Spleen (tissue), 11 donors: Measurements from ENCODE around the gene HADHA. TPM values are rescaled to one million over a fixed set of nuclear protein-coding genes. Genes with fewer than 3 reads are reported as not detected.
A peak's percentile ranks its signal among the peaks of the same experiment; 100 is the strongest.

ENCODE experiments used
- DNase-seq: peaks from one replicate; pipeline ENCODE4 v3.0.0-alpha.2; 2020
- H3K27ac ChIP-seq, 8 donors: fragments of 200-600 bp; sonication (generic) in 7 of 8; 1 replicate in 4 of 8; 2 replicates in 4 of 8; pipeline versions ENCODE4 v1.5.0 to v1.8.0; 2016 to 2021; ENCODE audit warnings: inconsistent platforms in 4 of 8, mild to moderate bottlenecking in 4 of 8, moderate library complexity in 1 of 8
- H3K27me3 ChIP-seq, 7 donors: fragments of 200-600 bp; sonication (generic) in 6 of 7; replicated peaks in 1 of 7; 1 replicate in 4 of 7; 2 replicates in 3 of 7; pipeline versions ENCODE4 v1.5.0 to v1.8.0; 2016 to 2021; ENCODE audit warnings: inconsistent platforms in 3 of 7, mild to moderate bottlenecking in 1 of 7
- H3K36me3 ChIP-seq, 6 donors: fragments of 200-600 bp; sonication (generic) in 5 of 6; 1 replicate in 4 of 6; 2 replicates in 2 of 6; pipeline versions ENCODE4 v1.5.0 to v1.8.0; 2016 to 2021; ENCODE audit warnings: inconsistent platforms in 2 of 6
- H3K4me1 ChIP-seq, 6 donors: fragments of 200-600 bp; sonication (generic) in 5 of 6; 1 replicate in 3 of 6; 2 replicates in 3 of 6; pipeline versions ENCODE4 v1.5.0 to v1.8.0; 2016 to 2021; ENCODE audit warnings: inconsistent platforms in 3 of 6
- H3K4me3 ChIP-seq, 8 donors: fragments of 200-600 bp; sonication (generic) in 7 of 8; 1 replicate in 4 of 8; 2 replicates in 4 of 8; pipeline versions ENCODE4 v1.5.0 to v1.8.0; 2016 to 2021; ENCODE audit warnings: inconsistent platforms in 4 of 8, mild to moderate bottlenecking in 4 of 8, moderate library complexity in 2 of 8
- H3K9me3 ChIP-seq, 8 donors: fragments of 200-600 bp; sonication (generic) in 7 of 8; 1 replicate in 4 of 8; 2 replicates in 4 of 8; pipeline versions ENCODE4 v1.5.0 to v1.8.0; 2016 to 2021; ENCODE audit warnings: inconsistent platforms in 4 of 8
- POLR2A ChIP-seq, 3 donors: fragments of 450-650 bp; IDR thresholded peaks; one replicate each; pipeline ENCODE4 v1.5.1; 2017; ENCODE audit warnings: antibody characterized with exemption in 3 of 3, mild to moderate bottlenecking in 1 of 3
- POLR2AphosphoS5 ChIP-seq, 3 donors: sonication (generic); formaldehyde crosslinking; IDR thresholded peaks; one replicate each; pipeline ENCODE4 v1.5.1; 2017; ENCODE audit warnings: antibody characterized with exemption in 3 of 3
- WGBS, 5 donors: extraction: QIAGEN DNeasy Blood & Tissue Kit in 3 of 5; methylation state at CpG; one replicate each; pipeline versions ENCODE4 v1.1.5 to v1.1.7; 2013 to 2018; 5-methylcytosine and 5-hydroxymethylcytosine counted together
- intact Hi-C: fragments of 100-400 bp; cut with DNase I; formaldehyde crosslinking; loops from one replicate; pipeline ENCODE4 v1.15.0; 2023; ENCODE audit warnings: low total_unique reads
- polyA plus RNA-seq, 3 donors: library from polyadenylated mRNA; stranded (reverse); fragments of 200-250 nt; gene quantifications; one replicate each; pipeline ENCODE4 v1.2.1, GENCODE V29; 2013
- total RNA-seq, 7 donors: library from RNA; depleted of rRNA in 3 of 7; stranded (reverse); fragments of >200 nt in 3 of 7; fragmentation: NEBNext Ultra II Directional in 4 of 7; extraction: Animal tissue kit (Norgen Biotek cat#: 25700) in 4 of 7; gene quantifications; one replicate each; pipeline versions ENCODE4 v1.1.0 to v1.2.1, GENCODE V29; 2016 to 2021
- TF ChIP-seq, protein P1 (sequence below), 11 experiments: fragments of 200-600 bp in 7 of 11; fragments of 450-650 bp in 4 of 11; sonication (generic) in 4 of 11; IDR thresholded peaks in 8 of 11; conservative IDR thresholded peaks in 3 of 11; 1 replicate in 7 of 11; 2 replicates in 4 of 11; pipeline versions ENCODE4 v1.4.0 to v1.8.0; 2016 to 2021; ENCODE audit warnings: antibody characterized with exemption in 11 of 11, inconsistent platforms in 4 of 11, mild to moderate bottlenecking in 1 of 11
- donor health status: healthy with polysubstance abuse.
- donor health status: DM: no; HTN: no; CAD: no; lungs with moderate emphysema.
- donor health status: DM: no; HTN: no; CAD: no.
- donor health status: Bipolar disorder and iron deficiency.
- donor health status: healthy.
- donor health status: DM: no; HTN: no; CAD: no.
- donor health status: DM: yes; HTN: yes; CAD: no.

HADHA gene
- total and polyA plus RNA-seq, 10 donors, result 49.6 to 134 (median 114) TPM

DNA sequence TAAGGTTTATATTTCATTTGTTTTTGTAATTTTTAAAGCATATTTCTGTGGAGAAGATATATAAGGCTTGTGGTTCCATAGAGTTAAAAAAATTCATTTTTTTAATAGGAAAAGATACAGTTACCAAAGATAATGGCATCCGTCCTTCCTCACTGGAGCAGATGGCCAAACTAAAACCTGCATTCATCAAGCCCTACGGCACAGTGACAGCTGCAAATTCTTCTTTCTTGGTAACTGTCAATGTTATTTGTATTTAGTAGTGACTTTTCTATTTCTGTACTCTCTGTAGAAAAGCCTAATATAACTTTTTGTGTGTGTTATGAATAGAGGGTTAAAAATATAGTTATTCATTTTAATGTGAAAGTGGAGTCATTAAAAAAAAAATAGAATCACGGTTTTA is 35.5 kb upstream of the HADHA start:
- TF ChIP-seq POLR2A (IDR thresholded peaks at IDR 0.05) (no peak), POLR2AphosphoS5 (IDR thresholded peaks at IDR 0.05) (no peak)
- TF ChIP-seq, protein P1, sequence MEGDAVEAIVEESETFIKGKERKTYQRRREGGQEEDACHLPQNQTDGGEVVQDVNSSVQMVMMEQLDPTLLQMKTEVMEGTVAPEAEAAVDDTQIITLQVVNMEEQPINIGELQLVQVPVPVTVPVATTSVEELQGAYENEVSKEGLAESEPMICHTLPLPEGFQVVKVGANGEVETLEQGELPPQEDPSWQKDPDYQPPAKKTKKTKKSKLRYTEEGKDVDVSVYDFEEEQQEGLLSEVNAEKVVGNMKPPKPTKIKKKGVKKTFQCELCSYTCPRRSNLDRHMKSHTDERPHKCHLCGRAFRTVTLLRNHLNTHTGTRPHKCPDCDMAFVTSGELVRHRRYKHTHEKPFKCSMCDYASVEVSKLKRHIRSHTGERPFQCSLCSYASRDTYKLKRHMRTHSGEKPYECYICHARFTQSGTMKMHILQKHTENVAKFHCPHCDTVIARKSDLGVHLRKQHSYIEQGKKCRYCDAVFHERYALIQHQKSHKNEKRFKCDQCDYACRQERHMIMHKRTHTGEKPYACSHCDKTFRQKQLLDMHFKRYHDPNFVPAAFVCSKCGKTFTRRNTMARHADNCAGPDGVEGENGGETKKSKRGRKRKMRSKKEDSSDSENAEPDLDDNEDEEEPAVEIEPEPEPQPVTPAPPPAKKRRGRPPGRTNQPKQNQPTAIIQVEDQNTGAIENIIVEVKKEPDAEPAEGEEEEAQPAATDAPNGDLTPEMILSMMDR (IDR thresholded peaks at IDR 0.05 in 8 of 11, conservative IDR thresholded peaks at IDR 0.05 in 3 of 11), result no peak
- intact Hi-C loops, result no loop called here
- Histone ChIP-seq H3K9me3 (no peaks in the 10 kb centered on the region), H3K27me3 (no peaks in the 10 kb centered on the region), H3K36me3 (peaks cover 8 to 100% (median 88%) of the 10 kb centered on the region in 6 donors), H3K4me3 (no peak overlapping the region), H3K27ac (no peak overlapping the region), H3K4me1 (peaks cover 0 to 12% (median 5%) of the 10 kb centered on the region in 6 donors)
- WGBS, 5 donors, result 91 to 95% (median 94%) methylated on average over 3 of the region's 3 CpGs
- no peak for DNase-seq

DNA sequence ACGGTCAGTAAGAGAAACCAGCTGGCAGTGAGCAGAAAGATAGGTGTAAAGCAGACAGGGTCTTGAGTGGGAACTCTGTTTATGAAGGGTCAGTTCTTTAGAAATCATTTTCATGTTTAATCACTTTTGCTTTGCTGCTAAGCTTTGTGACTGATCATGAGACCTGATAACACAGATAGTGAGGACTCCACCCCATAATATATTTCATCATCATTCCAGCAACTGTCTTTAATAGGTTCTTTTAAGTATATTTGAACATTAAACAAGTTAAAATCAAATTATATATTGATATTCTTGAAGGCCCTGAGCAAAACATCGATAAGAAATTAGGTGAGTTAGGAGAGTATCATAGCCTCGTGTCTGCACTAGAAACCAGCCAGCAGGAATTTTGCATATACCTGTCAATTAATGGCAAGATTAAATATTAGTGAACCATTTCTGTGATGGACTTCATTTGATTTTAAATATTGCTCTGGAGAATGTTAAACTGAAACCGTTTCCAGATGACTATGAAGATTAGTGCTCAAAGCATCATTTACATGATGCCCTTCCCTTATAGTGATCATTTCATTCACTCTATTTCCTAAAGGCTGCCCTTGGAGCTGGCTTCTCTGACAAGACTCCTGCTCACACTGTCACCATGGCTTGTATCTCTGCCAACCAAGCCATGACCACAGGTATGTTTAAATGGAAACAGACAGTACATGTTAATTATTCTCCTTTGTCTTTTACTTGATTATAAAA is 32.2 kb upstream of the HADHA start:
- no peaks in the 10 kb centered on the region for H3K27me3 ChIP-seq
- peaks cover 4 to 97% (median 60%) of the 10 kb centered on the region in 6 donors for H3K36me3 ChIP-seq
- peaks cover 0 to 43% (median 26%) of the 10 kb centered on the region in 6 donors for H3K4me1 ChIP-seq
- no peak for DNase-seq
- intact Hi-C loops, result no loop called here
- H3K4me3 ChIP-seq, result no peak overlapping the region
- WGBS, 5 donors, result 89 to 95% (median 92%) methylated on average over 4 of the region's 4 CpGs
- no peak for TF ChIP-seq POLR2A (IDR thresholded peaks at IDR 0.05)
- TF ChIP-seq, protein P1 (IDR thresholded peaks at IDR 0.05 in 8 of 11, conservative IDR thresholded peaks at IDR 0.05 in 3 of 11), result no peak
- TF ChIP-seq POLR2AphosphoS5 (IDR thresholded peaks at IDR 0.05), result no peak
- no peaks in the 10 kb centered on the region for H3K9me3 ChIP-seq
- no peak overlapping the region for H3K27ac ChIP-seq

DNA sequence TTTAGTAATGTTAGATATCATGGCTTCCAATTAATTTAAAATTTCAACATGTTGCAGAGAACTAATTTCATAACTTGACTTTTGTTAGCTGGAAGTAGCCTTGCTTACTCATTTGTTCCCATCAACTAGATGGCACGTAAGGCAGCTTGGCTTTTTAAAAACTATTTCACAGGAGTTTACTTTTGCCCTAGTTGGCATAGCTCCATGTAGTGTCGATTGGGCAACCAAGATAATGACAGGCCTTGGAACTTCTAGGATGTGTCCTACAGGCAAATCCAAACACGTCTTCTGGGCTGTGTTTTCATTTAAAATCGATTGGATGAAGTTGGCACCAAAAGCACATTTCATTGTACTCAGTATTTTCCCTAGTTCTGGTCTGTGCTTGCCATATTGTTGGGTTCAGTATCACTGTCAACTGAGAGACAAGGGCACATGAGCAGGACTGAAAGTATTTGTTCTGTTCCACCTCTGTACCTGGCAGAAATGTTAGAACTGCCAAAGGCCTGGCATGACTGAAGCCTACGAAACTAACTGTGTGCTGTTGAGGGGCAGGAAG is 29.7 kb upstream of the HADHA start:
- no peak for DNase-seq
- H3K27me3 ChIP-seq, result no peaks in the 10 kb centered on the region
- TF ChIP-seq, protein P1 (IDR thresholded peaks at IDR 0.05 in 8 of 11, conservative IDR thresholded peaks at IDR 0.05 in 3 of 11), result no peak
- no peak for TF ChIP-seq POLR2A (IDR thresholded peaks at IDR 0.05)
- TF ChIP-seq POLR2AphosphoS5 (IDR thresholded peaks at IDR 0.05), result peak in 1 of 3 donors; percentile 84
- WGBS, 5 donors, result 47 to 62% (median 54%) methylated on average over 5 of the region's 5 CpGs
- peak overlapping the region; percentile 39 to 83 (median 68) for H3K27ac ChIP-seq
- peaks cover 2 to 82% (median 37%) of the 10 kb centered on the region in 6 donors for H3K36me3 ChIP-seq
- no peaks in the 10 kb centered on the region for H3K9me3 ChIP-seq
- no peak overlapping the region for H3K4me3 ChIP-seq
- peaks cover 0 to 60% (median 33%) of the 10 kb centered on the region in 6 donors for H3K4me1 ChIP-seq
- intact Hi-C loops, result no loop called here

DNA sequence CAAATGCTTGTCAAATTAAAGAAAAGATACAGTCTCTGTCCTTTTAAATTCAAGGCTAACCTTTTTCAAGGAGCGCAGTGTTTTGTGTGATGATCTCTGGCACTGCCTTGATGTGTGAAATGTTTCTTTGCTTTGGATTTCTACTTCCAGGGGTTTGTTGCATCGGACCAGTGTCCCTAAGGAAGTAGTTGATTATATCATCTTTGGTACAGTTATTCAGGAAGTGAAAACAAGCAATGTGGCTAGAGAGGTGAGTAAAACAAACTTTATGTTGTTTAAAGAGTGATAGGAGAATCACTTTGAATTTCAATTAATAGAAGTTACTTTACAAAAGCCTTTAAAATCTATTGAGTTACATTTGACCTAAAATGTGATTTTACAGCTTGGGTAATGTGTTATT is 29.1 kb upstream of the HADHA start:
- no peak overlapping the region for H3K4me3 ChIP-seq
- H3K27me3 ChIP-seq, result no peaks in the 10 kb centered on the region
- H3K9me3 ChIP-seq, result no peaks in the 10 kb centered on the region
- H3K27ac ChIP-seq, result peak overlapping the region; percentile 39 to 83 (median 68)
- no peak for DNase-seq
- H3K36me3 ChIP-seq, result peaks cover 0 to 79% (median 31%) of the 10 kb centered on the region in 6 donors
- 49 to 77% (median 59%) methylated on average over 2 of the region's 2 CpGs for WGBS, 5 donors
- intact Hi-C loops, result no loop called here
- H3K4me1 ChIP-seq, result peaks cover 0 to 66% (median 35%) of the 10 kb centered on the region in 6 donors
- TF ChIP-seq POLR2A (IDR thresholded peaks at IDR 0.05) (no peak), POLR2AphosphoS5 (IDR thresholded peaks at IDR 0.05) (no peak)
- TF ChIP-seq, protein P1 (IDR thresholded peaks at IDR 0.05 in 8 of 11, conservative IDR thresholded peaks at IDR 0.05 in 3 of 11), result no peak
